ENCODE measurements around the gene PPDPF. TPM values are rescaled to one million over a fixed set of nuclear protein-coding genes. Genes with fewer than 3 reads are reported as not detected.

PPDPF gene
- total RNA-seq, 1 donor: 85.4 TPM

GRCh38 chr20:63531686-63532448 lies 11.3 kb downstream of the PPDPF start:
- Histone ChIP-seq H3K9me3 (ENCODE audit: low read depth, low read length) (no peaks in the 10 kb centered on the region), H3K4me3 (ENCODE audit: insufficient read depth, low read length) (no peak overlapping the region), H2AFZ (ENCODE audit: low read length) (no peak overlapping the region), H3K79me2 (ENCODE audit: insufficient read depth, low read length) (no peaks in the 10 kb centered on the region), H3K4me2 (ENCODE audit: insufficient read depth, low read length) (no peak overlapping the region), H3K4me1 (ENCODE audit: insufficient read depth, low read length) (peaks cover 8% of the 10 kb centered on the region), H3K36me3 (ENCODE audit: insufficient read depth, low read length) (no peaks in the 10 kb centered on the region), H3K27me3 (ENCODE audit: insufficient read depth, low read length) (peaks cover 10% of the 10 kb centered on the region), H4K20me1 (ENCODE audit: insufficient read depth, low read length) (peaks cover 3% of the 10 kb centered on the region), H3K27ac (ENCODE audit: low read depth, low read length) (no peak overlapping the region)
- TF ChIP-seq CTCF (IDR thresholded peaks at IDR 0.05; ENCODE audit: extremely low read depth, low read depth, low read length): no peak
- DNase-seq (ENCODE audit: insufficient read length, low spot score, missing footprints): peak; percentile 66

GRCh38 chr20:63532449-63532971 lies 11.9 kb downstream of the PPDPF start:
- peak; percentile 83 for DNase-seq (ENCODE audit: insufficient read length, low spot score, missing footprints)
- Histone ChIP-seq H3K9me3 (ENCODE audit: low read depth, low read length) (no peaks in the 10 kb centered on the region), H3K4me1 (ENCODE audit: insufficient read depth, low read length) (peaks cover 8% of the 10 kb centered on the region), H3K27me3 (ENCODE audit: insufficient read depth, low read length) (peaks cover 10% of the 10 kb centered on the region), H3K4me3 (ENCODE audit: insufficient read depth, low read length) (no peak overlapping the region), H4K20me1 (ENCODE audit: insufficient read depth, low read length) (no peaks in the 10 kb centered on the region), H2AFZ (ENCODE audit: low read length) (no peak overlapping the region), H3K4me2 (ENCODE audit: insufficient read depth, low read length) (no peak overlapping the region), H3K79me2 (ENCODE audit: insufficient read depth, low read length) (no peaks in the 10 kb centered on the region), H3K36me3 (ENCODE audit: insufficient read depth, low read length) (no peaks in the 10 kb centered on the region), H3K27ac (ENCODE audit: low read depth, low read length) (no peak overlapping the region)
- TF ChIP-seq CTCF (IDR thresholded peaks at IDR 0.05; ENCODE audit: extremely low read depth, low read depth, low read length): no peak

- Histone ChIP-seq H3K4me1 (ENCODE audit: insufficient read depth, low read length) (peaks cover 8% of the 10 kb centered on the region), H3K27ac (ENCODE audit: low read depth, low read length) (no peak overlapping the region), H3K9me3 (ENCODE audit: low read depth, low read length) (no peaks in the 10 kb centered on the region), H3K4me3 (ENCODE audit: insufficient read depth, low read length) (no peak overlapping the region), H3K79me2 (ENCODE audit: insufficient read depth, low read length) (no peaks in the 10 kb centered on the region), H2AFZ (ENCODE audit: low read length) (no peak overlapping the region), H4K20me1 (ENCODE audit: insufficient read depth, low read length) (no peaks in the 10 kb centered on the region), H3K4me2 (ENCODE audit: insufficient read depth, low read length) (no peak overlapping the region), H3K36me3 (ENCODE audit: insufficient read depth, low read length) (no peaks in the 10 kb centered on the region), H3K27me3 (ENCODE audit: insufficient read depth, low read length) (peaks cover 10% of the 10 kb centered on the region)
- TF ChIP-seq CTCF (IDR thresholded peaks at IDR 0.05; ENCODE audit: extremely low read depth, low read depth, low read length): no peak
- DNase-seq (ENCODE audit: insufficient read length, low spot score, missing footprints): peak; percentile 81
These were observed 12.8 kb downstream of the PPDPF start for GRCh38 chr20:63533388-63533787.

GRCh38 chr20:63533871-63534393 lies 13.4 kb downstream of the PPDPF start:
- Histone ChIP-seq H3K4me3 (ENCODE audit: insufficient read depth, low read length) (no peak overlapping the region), H3K36me3 (ENCODE audit: insufficient read depth, low read length) (no peaks in the 10 kb centered on the region), H3K4me2 (ENCODE audit: insufficient read depth, low read length) (no peak overlapping the region), H4K20me1 (ENCODE audit: insufficient read depth, low read length) (no peaks in the 10 kb centered on the region), H3K9me3 (ENCODE audit: low read depth, low read length) (no peaks in the 10 kb centered on the region), H2AFZ (ENCODE audit: low read length) (no peak overlapping the region), H3K79me2 (ENCODE audit: insufficient read depth, low read length) (no peaks in the 10 kb centered on the region), H3K4me1 (ENCODE audit: insufficient read depth, low read length) (peaks cover 8% of the 10 kb centered on the region), H3K27me3 (ENCODE audit: insufficient read depth, low read length) (peaks cover 10% of the 10 kb centered on the region), H3K27ac (ENCODE audit: low read depth, low read length) (no peak overlapping the region)
- TF ChIP-seq CTCF (IDR thresholded peaks at IDR 0.05; ENCODE audit: extremely low read depth, low read depth, low read length): no peak
- DNase-seq (ENCODE audit: insufficient read length, low spot score, missing footprints): peak; percentile 89

Data from osteoblast (primary cell).